HL-60 (cell line): Measurements from ENCODE around the gene TOP2A.
"Not testable (repeated sequence)": the region's sequence is repeated elsewhere in the genome, so short reads cannot be mapped to it uniquely, and the experiment has no call there.

Experiments
- DNase-seq, 2 experiments: peaks; one replicate each; pipeline ENCODE4 v3.0.0-alpha.2; 2010 to 2020; ENCODE audit warnings: low read depth in 1 of 2, low spot score in 1 of 2
- H3K27ac ChIP-seq: fragments of 250-450 bp; sonication (Bioruptor Pico); replicated peaks from 2 replicates; pipeline ENCODE4 v1.5.1; 2020; ENCODE audit warnings: mild to moderate bottlenecking, moderate library complexity
- H3K27me3 ChIP-seq: fragments of 250-450 bp; sonication (Bioruptor Pico); 2 replicates; pipeline ENCODE4 v1.5.1; 2021; ENCODE audit warnings: mild to moderate bottlenecking, moderate library complexity; ENCODE audit not compliant: insufficient read depth, poor library complexity, severe bottlenecking
- H3K4me3 ChIP-seq: replicated peaks from 2 replicates; pipeline ENCODE4 v1.5.1; 2011; ENCODE audit warnings: mild to moderate bottlenecking, control low read depth, low read length; ENCODE audit not compliant: insufficient read depth
- CTCF ChIP-seq: IDR thresholded peaks from one replicate; pipeline ENCODE4 v1.5.1; 2011; ENCODE audit warnings: low read length, control low read depth, inconsistent platforms; ENCODE audit not compliant: insufficient read depth
- GABPA ChIP-seq: IDR thresholded peaks from 2 replicates; pipeline ENCODE4 v1.6.1; 2012; ENCODE audit warnings: low read depth
- POLR2AphosphoS5 ChIP-seq: IDR thresholded peaks from 2 replicates; pipeline ENCODE4 v1.6.1; 2012; ENCODE audit warnings: low read depth
- REST ChIP-seq: IDR thresholded peaks from 2 replicates; pipeline ENCODE4 v1.6.1; 2012; ENCODE audit warnings: low read depth; ENCODE audit not compliant: insufficient replicate concordance
- SPI1 ChIP-seq: IDR thresholded peaks from 2 replicates; pipeline ENCODE4 v1.6.1; 2012; ENCODE audit warnings: low read depth, mild to moderate bottlenecking, borderline replicate concordance

The TOP2A gene

GRCh38 chr17:40382251-40382650, 35.4 kb downstream of the TOP2A start:
- H3K4me3 ChIP-seq = no peak overlapping the region
- TF ChIP-seq SPI1 (no peak), POLR2AphosphoS5 (no peak), CTCF (no peak), GABPA (no peak), REST (no peak)
- no peak overlapping the region for H3K27ac ChIP-seq
- no peaks in the 10 kb centered on the region for H3K27me3 ChIP-seq
- DNase-seq = no peak

GRCh38 chr17:40378966-40379365, 38.7 kb downstream of the TOP2A start:
- TF ChIP-seq GABPA (no peak), SPI1 (no peak), CTCF (no peak), REST (no peak), POLR2AphosphoS5 (no peak)
- H3K27ac ChIP-seq = no peak overlapping the region
- DNase-seq = no peak
- H3K4me3 ChIP-seq = no peak overlapping the region
- no peaks in the 10 kb centered on the region for H3K27me3 ChIP-seq

GRCh38 chr17:40377832-40378231, 39.9 kb downstream of the TOP2A start:
- no peak overlapping the region for H3K4me3 ChIP-seq
- no peak overlapping the region for H3K27ac ChIP-seq
- TF ChIP-seq SPI1 (no peak), GABPA (no peak), CTCF (no peak), POLR2AphosphoS5 (no peak), REST (no peak)
- no peak for DNase-seq
- H3K27me3 ChIP-seq = no peaks in the 10 kb centered on the region

GRCh38 chr17:40376541-40376940, 41.2 kb downstream of the TOP2A start:
- not testable (repeated sequence) for H3K27me3 ChIP-seq, H3K27ac ChIP-seq, H3K4me3 ChIP-seq
- DNase-seq = peak in 1 of 2 experiments; percentile 9

GRCh38 chr17:40375786-40376185, 41.9 kb downstream of the TOP2A start:
- not testable (repeated sequence) for DNase-seq, H3K27me3 ChIP-seq, H3K27ac ChIP-seq, H3K4me3 ChIP-seq
